Mammary epithelial cell (primary cell): ENCODE measurements around the gene GRM4.

Experiments used
- EZH2 ChIP-seq: IDR thresholded peaks from 2 replicates; pipeline ENCODE4 v1.6.1; 2012; ENCODE audit warnings: low read length, inconsistent platforms, borderline replicate concordance
- TF ChIP-seq, protein P1 (sequence below), 2 donors: IDR thresholded peaks in 1 of 2; conservative IDR thresholded peaks in 1 of 2; 2 replicates each; pipeline ENCODE4 v1.5.1; 2011 to 2012; ENCODE audit warnings: inconsistent platforms in 2 of 2, low read length in 2 of 2, mild to moderate bottlenecking in 2 of 2, control low read depth in 1 of 2, low read depth in 1 of 2; ENCODE audit not compliant: insufficient read depth in 1 of 2; ENCODE audit errors: extremely low read depth in 1 of 2

DNA sequence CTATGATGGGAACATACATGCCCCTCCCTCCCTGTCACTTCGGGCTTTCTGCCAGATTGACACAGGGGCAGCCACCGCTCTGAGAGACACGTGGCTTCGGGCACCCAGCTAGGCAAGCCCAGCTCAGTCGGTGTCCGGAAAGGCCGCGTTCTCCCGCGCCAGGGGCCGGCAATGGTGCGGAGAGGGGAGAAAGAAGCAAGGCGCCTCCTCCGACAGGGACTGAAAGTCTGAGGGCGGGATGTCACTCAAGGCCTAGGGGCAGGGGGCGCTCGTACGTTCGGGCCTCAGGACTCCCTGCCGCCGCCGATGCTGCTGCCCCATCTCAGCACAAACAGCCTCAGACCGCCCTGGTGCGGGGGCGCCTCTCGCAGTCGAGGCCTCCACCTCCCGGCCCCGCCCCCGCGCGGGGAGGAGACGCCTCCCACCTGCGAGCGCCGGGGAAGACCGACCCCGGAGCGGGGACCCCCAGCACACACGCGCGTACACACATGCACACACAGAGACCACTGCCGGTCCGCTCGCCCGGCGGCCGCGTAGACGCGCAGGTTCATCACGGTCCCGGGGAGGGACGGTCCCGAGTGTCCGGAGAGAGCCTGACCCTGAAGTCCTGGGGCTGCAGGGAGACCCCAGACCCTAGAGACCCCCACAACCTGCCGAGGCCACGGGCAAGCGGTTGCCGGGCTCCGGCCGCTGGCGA is 1.9 kb downstream of the GRM4 start:
- TF ChIP-seq, protein P1, sequence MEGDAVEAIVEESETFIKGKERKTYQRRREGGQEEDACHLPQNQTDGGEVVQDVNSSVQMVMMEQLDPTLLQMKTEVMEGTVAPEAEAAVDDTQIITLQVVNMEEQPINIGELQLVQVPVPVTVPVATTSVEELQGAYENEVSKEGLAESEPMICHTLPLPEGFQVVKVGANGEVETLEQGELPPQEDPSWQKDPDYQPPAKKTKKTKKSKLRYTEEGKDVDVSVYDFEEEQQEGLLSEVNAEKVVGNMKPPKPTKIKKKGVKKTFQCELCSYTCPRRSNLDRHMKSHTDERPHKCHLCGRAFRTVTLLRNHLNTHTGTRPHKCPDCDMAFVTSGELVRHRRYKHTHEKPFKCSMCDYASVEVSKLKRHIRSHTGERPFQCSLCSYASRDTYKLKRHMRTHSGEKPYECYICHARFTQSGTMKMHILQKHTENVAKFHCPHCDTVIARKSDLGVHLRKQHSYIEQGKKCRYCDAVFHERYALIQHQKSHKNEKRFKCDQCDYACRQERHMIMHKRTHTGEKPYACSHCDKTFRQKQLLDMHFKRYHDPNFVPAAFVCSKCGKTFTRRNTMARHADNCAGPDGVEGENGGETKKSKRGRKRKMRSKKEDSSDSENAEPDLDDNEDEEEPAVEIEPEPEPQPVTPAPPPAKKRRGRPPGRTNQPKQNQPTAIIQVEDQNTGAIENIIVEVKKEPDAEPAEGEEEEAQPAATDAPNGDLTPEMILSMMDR (conservative IDR thresholded peaks at IDR 0.05 in 1 of 2, IDR thresholded peaks at IDR 0.05 in 1 of 2; ENCODE audit: extremely low read depth in 1 of 2, insufficient read depth in 1 of 2, low read depth in 1 of 2, low read length in 2 of 2) = no peak
- TF ChIP-seq EZH2 = peak; percentile 71
